ENCODE data around the gene LPP. TPM values are rescaled to one million over a fixed set of nuclear protein-coding genes. Genes with fewer than 3 reads are reported as not detected.

Gene LPP
- total and polyA plus RNA-seq, 8 donors = 4.9 to 84.4 (median 45.9) TPM

GRCh38 chr3:188261011-188261410 is 107.1 kb downstream of the LPP start:
- Histone ChIP-seq H3K36me3 (no peaks in the 10 kb centered on the region), H3K9me3 (no peaks in the 10 kb centered on the region), H3K4me1 (peaks cover 25 to 33% (median 33%) of the 10 kb centered on the region in 3 donors), H3K27me3 (no peaks in the 10 kb centered on the region), H3K27ac (no peak overlapping the region), H3K4me3 (no peak overlapping the region)
- no peak for TF ChIP-seq CTCF (IDR thresholded peaks at IDR 0.05)
- ATAC-seq (no peak), DNase-seq (no peak), FAIRE-seq (no peak)
- intact Hi-C loops (cut with DNase I) = no loop called here
- WGBS, 2 donors = 84 to 86% methylated on average over 4 of the region's 4 CpGs

- H3K27me3 ChIP-seq = no peaks in the 10 kb centered on the region
- intact Hi-C loops (cut with DNase I) = no loop called here
- H3K27ac ChIP-seq = no peak overlapping the region
- no peak for ATAC-seq
- H3K36me3 ChIP-seq = no peaks in the 10 kb centered on the region
- no peak overlapping the region for H3K4me3 ChIP-seq
- peaks cover 14 to 30% (median 20%) of the 10 kb centered on the region in 3 donors for H3K4me1 ChIP-seq
- FAIRE-seq = no peak
- DNase-seq = no peak
- no peak for TF ChIP-seq CTCF (IDR thresholded peaks at IDR 0.05)
- WGBS, 2 donors = 87% methylated on average over 5 of the region's 5 CpGs
- H3K9me3 ChIP-seq = no peaks in the 10 kb centered on the region
Observed at GRCh38 chr3:188262488-188262887, 108.5 kb downstream of the LPP start.

GRCh38 chr3:188262913-188263683 is 109.1 kb downstream of the LPP start:
- H3K36me3 ChIP-seq = no peaks in the 10 kb centered on the region
- no peaks in the 10 kb centered on the region for H3K9me3 ChIP-seq
- TF ChIP-seq CTCF (IDR thresholded peaks at IDR 0.05) = no peak
- ATAC-seq (peak in 3 of 4 donors; percentile 22 to 51 (median 27)), DNase-seq (no peak), FAIRE-seq (no peak)
- WGBS, 2 donors = 77 to 79% methylated on average over 8 of the region's 8 CpGs
- intact Hi-C loops (cut with DNase I) = no loop called here
- no peak overlapping the region for H3K4me3 ChIP-seq
- H3K4me1 ChIP-seq = peaks cover 8 to 24% (median 13%) of the 10 kb centered on the region in 3 donors
- H3K27ac ChIP-seq = no peak overlapping the region
- H3K27me3 ChIP-seq = no peaks in the 10 kb centered on the region

- ATAC-seq = no peak
- WGBS, 2 donors = 76 to 78% methylated on average over 7 of the region's 7 CpGs
- no peaks in the 10 kb centered on the region for H3K9me3 ChIP-seq
Observed at GRCh38 chr3:188264226-188265207, 110.6 kb downstream of the LPP start.

More at GRCh38 chr3:188264226-188265207, 110.6 kb downstream of the LPP start:
- TF ChIP-seq CTCF (IDR thresholded peaks at IDR 0.05) = no peak
- Histone ChIP-seq H3K4me1 (peaks cover 5 to 25% (median 9%) of the 10 kb centered on the region in 3 donors), H3K27me3 (no peaks in the 10 kb centered on the region), H3K36me3 (no peaks in the 10 kb centered on the region), H3K27ac (peak overlapping the region in 2 of 4 donors; percentile 14 to 30), H3K4me3 (no peak overlapping the region)
- no peak for FAIRE-seq
- intact Hi-C loops (cut with DNase I) = no loop called here
- no peak for DNase-seq
